Esophagus muscularis mucosa (tissue), 3 donors: Measurements from ENCODE around the gene EIF3D.

ENCODE experiments used
- POLR2A ChIP-seq: fragments of 450-650 bp; IDR thresholded peaks from one replicate; pipeline ENCODE4 v1.6.1; 2017; ENCODE audit warnings: antibody characterized with exemption, moderate library complexity, mild to moderate bottlenecking, low read depth
- TF ChIP-seq, protein P1 (sequence below), 3 experiments: fragments of 200-600 bp in 2 of 3; fragments of 450-650 bp in 1 of 3; sonication (generic) in 2 of 3; IDR thresholded peaks; one replicate each; pipeline ENCODE4 v1.5.1; 2017 to 2019; ENCODE audit warnings: antibody characterized with exemption in 3 of 3, mild to moderate bottlenecking in 2 of 3, moderate library complexity in 1 of 3

DNA sequence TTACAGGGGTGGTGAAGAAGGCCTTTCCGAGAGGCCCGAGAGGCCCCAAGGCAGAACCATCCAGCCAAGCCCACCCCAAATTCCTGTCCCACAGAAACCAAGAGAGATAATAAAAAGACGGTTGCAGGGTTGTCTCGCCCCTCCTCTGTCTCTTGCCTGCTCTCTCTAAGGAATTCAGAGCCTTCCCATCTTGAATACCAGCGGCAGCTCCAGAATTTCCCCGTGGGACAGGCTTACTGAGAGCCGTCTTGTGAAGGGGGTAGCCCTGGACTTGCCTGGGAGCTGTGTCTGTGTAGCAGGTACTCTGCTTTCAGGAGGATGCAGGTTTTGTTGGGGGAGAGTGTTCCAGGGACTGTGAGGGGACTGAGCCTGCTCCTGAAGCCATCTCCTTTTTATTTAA, 9.6 kb upstream of the EIF3D start:
- TF ChIP-seq, protein P1, sequence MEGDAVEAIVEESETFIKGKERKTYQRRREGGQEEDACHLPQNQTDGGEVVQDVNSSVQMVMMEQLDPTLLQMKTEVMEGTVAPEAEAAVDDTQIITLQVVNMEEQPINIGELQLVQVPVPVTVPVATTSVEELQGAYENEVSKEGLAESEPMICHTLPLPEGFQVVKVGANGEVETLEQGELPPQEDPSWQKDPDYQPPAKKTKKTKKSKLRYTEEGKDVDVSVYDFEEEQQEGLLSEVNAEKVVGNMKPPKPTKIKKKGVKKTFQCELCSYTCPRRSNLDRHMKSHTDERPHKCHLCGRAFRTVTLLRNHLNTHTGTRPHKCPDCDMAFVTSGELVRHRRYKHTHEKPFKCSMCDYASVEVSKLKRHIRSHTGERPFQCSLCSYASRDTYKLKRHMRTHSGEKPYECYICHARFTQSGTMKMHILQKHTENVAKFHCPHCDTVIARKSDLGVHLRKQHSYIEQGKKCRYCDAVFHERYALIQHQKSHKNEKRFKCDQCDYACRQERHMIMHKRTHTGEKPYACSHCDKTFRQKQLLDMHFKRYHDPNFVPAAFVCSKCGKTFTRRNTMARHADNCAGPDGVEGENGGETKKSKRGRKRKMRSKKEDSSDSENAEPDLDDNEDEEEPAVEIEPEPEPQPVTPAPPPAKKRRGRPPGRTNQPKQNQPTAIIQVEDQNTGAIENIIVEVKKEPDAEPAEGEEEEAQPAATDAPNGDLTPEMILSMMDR (IDR thresholded peaks at IDR 0.05) = no peak
- no peak for TF ChIP-seq POLR2A
